ENCODE results near the gene ZRANB3. TPM values are rescaled to one million over a fixed set of nuclear protein-coding genes. Genes with fewer than 3 reads are reported as not detected.
"Not testable (repeated sequence)": the region's sequence is repeated elsewhere in the genome, so short reads cannot be mapped to it uniquely, and the experiment has no call there.

Gene ZRANB3
- 7.9 and 8.6 TPM in 2 replicates for total RNA-seq (2014; rRNA removed; shearing (Covaris generic))

GRCh38 chr2:135530313-135531230 is at the start of gene ZRANB3:
Gene ZRANB3, minus strand, starts transcription at chr2:135531218.
- peak; percentile 98 for DNase-seq (ENCODE audit: low read depth)

DNA sequence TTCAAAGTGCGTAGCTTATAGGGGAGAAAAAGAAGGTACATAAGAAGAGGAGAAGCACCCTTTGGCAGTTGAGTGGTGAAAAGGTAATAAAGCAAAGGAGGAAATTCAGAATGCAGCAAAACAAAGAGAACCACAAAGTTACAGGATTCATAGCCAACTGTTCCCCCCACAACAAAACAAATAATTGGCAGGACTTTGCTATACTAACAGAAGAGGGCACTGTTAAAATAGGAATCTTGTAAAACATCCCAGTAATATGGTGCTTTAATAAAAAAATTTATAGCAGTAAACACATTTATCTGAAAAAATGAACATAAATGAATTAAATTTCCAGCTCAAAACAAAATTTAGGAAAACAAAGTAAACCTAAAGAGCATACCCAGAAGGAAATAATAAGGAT is 42.6 kb upstream of the ZRANB3 start:
- DNase-seq (ENCODE audit: low read depth), result no peak

- no peak for DNase-seq (ENCODE audit: low read depth)
Observed at GRCh38 chr2:135570884-135571283, 39.9 kb upstream of the ZRANB3 start.

DNA sequence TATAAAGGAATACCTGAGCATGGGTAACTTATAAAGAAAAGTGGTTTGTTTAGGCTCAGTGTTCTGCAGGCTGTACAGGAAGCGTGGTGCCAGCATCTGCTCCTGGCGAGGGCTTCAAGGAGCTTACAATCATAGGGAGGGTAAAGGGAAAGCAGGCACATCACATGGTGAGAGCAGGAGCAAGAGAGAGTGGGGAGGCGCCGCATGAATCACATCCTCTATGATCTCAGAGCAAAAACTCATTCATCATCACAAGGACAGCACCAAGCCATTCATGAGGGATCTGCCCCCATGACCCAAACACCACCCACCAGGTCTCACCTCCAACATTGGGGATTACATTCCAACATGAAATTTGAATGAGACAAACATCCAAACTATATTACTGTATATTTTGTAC is 32.8 kb upstream of the ZRANB3 start:
- DNase-seq (ENCODE audit: low read depth), result peak; percentile 46

- no peak for DNase-seq (ENCODE audit: low read depth)
Observed at GRCh38 chr2:135561925-135562324, 30.9 kb upstream of the ZRANB3 start.

DNA sequence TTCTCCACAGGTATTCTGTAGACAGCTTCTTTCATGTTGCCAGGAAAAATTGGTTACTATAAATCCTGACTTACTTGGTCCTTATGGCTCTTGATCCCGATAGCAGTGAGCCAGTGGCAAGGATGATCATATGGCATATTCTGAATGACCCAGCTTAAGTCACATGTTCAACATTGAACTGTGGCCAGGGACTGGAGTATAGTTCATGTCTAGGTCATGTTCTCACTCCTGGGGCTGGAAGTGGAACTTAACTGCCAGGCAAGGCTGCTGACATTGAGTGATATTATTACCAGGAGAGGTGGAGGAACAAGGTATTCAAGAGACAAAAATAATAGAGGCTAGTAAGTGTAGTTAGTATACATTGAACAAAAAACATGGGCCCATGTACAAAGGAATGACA is 26.5 kb upstream of the ZRANB3 start:
- DNase-seq (ENCODE audit: low read depth), result no peak

DNA sequence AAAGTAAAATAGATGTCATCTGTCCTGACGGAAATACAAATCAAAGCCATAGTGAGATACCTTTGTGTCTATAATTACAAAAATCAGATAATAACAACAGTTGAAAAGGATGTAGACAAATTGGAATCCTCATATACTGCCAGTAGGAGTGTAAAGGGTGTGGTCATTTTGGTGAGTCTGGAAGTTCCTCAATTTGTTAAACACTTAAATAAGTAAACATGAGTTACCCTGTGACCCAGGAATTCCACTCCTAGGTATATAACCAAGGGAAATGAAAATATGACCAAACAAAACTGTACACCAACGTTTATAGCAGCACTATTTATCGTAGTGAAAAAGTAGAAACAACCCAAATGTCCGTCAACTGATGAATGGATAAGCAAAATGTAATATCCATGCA is 24.3 kb upstream of the ZRANB3 start:
- no peak for DNase-seq (ENCODE audit: low read depth)

DNA sequence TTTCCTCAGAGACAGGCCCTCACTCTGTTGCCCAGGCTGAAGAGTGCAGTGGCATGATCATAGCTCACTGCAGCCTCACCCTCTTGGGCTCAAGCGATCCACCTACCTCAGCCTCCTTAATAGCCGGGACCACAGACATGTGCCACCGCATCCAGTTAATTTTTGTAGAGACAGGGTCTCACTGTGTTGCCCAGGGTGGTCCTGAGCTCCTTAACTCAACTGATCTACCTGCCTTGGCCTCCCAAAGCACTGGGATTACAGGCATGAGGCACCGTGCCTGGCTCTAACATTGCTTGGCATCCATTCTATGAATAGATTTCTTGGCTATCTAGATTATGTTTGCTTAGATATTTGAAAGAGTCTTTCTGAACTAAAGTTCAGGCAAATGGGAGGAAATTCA is 21.9 kb upstream of the ZRANB3 start:
- no peak for DNase-seq (ENCODE audit: low read depth)

- no peak for DNase-seq (ENCODE audit: low read depth)
Observed at GRCh38 chr2:135551356-135551755, 20.3 kb upstream of the ZRANB3 start.

DNA sequence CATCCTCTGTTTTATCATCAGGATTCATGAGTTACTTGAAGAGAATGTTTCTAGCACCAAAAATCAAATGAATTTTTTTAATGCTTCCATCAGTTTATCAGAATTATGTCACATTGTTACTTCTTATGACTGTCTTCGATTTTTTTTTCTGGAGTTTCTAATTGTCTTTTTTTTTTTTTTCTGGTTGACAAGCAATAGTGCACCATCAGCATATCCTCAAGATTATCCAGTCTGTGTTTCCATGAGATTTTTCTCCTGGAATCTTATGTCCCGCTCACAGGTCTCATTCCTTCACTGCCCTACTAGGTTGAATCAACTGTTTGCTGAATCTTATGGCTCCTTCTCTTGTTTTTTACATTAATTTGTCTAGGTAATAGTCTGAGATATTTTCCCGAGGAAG is 16.3 kb upstream of the ZRANB3 start:
- DNase-seq (ENCODE audit: low read depth), result no peak

DNA sequence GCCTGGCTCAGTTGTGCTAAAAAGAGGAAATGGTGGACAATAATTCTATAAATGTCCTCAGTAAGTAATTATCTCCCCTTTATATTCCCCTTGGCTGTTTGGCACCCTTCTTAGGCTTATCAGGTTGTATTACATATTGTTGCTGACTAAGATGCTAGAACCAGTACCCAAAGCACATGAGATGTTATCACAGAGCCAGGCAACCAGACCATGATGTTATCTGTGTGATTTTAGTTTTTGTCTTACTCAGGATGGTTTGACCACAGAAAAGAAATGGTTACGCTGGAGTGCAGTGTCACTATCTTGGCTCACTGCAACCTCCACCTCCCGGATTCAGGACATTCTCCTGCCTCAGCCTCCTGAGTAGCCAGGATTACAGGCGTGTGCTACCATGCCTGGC is 15.4 kb upstream of the ZRANB3 start:
- DNase-seq (ENCODE audit: low read depth), result peak; percentile 31

DNA sequence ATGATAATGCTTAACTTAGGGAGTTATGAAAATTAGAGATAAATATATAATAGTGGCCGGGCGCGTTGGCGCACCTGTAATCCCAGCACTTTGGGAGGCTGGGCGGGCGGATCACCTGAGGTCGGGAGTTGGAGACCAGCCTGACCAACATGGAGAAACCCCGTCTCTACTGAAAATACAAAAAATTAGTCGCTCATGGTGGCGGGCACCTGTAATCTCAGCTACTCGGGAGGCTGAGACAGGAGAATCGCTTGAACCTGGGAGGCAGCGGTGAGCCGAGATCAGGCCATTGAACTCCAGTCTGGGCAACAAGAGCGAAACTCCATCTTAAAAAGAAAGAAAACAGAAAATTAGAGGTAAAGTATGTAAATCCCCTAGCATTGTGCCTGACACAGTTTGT is 2.5 kb upstream of the ZRANB3 start:
- not testable (repeated sequence) for DNase-seq (ENCODE audit: low read depth)

DNA sequence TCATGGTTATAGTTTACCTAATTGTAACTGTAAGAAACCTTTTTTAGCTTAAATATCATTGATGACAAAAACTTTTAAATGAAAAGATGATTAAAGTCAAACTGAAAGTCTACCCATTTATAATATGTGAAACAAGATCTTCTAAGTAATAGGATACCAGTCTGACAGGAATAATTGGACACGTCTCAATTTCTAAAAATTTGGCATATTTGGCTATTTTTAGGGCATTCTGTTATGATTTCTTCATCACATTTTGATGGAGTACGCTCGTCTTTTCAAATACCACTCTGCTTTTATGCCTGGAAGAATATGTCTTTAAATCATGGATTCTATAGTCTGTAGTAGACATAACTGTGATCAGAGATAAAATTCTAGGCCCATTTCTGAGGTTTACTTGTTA is 1.6 kb upstream of the ZRANB3 start:
- DNase-seq (ENCODE audit: low read depth), result no peak

- DNase-seq (ENCODE audit: low read depth), result peak; percentile 100
Observed at GRCh38 chr2:135531231-135532197, 496 bp upstream of the ZRANB3 start, which contains the start of gene R3HDM1. Gene R3HDM1, plus strand, starts transcription at chr2:135531484. Its CDS starts 73,362 bp downstream, at chr2:135604846.

GRCh38 chr2:135528006-135528405 is 3.0 kb downstream of the ZRANB3 start:
- DNase-seq (ENCODE audit: low read depth), result peak; percentile 62

- DNase-seq (ENCODE audit: low read depth), result no peak
Observed at GRCh38 chr2:135525786-135526185, 5.2 kb downstream of the ZRANB3 start.

DNA sequence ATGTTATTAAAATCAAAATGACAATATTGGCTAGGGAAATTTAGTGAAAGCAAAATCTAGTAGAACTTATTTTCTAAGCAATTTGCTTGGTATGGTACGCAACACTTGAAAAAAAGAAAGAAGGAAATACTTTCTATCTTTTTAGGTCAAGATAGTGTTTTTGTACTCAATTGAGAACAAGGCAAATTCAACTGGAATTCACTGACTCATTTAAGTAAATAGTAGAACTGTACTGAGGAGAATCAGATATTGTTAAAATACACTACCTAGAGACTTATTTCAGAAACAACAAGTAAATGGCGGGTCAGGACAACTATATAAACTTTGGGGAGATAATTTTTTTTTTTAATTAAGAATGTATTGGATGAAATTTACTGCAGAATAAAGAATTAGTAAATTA is 18.9 kb downstream of the ZRANB3 start:
- DNase-seq (ENCODE audit: low read depth), result no peak

GRCh38 chr2:135510577-135510976 is 20.4 kb downstream of the ZRANB3 start:
- no peak for DNase-seq (ENCODE audit: low read depth)

GRCh38 chr2:135504811-135505210 is 26.2 kb downstream of the ZRANB3 start:
- no peak for DNase-seq (ENCODE audit: low read depth)

- not testable (repeated sequence) for DNase-seq (ENCODE audit: low read depth)
Observed at GRCh38 chr2:135498588-135498987, 32.4 kb downstream of the ZRANB3 start.

GRCh38 chr2:135494917-135495316 is 36.1 kb downstream of the ZRANB3 start:
- no peak for DNase-seq (ENCODE audit: low read depth)

- no peak for DNase-seq (ENCODE audit: low read depth)
Observed at GRCh38 chr2:135494503-135494902, 36.5 kb downstream of the ZRANB3 start.

Data from RPMI7951 (cell line).